H9 (cell line): ENCODE data around the gene GPC6. TPM values are rescaled to one million over a fixed set of nuclear protein-coding genes. Genes with fewer than 3 reads are reported as not detected.

Source experiments
- DNase-seq: peaks from one replicate; pipeline ENCODE4 v3.0.0-alpha.2; 2017
- H2AFZ ChIP-seq: one replicate; pipeline ENCODE4 v1.6.1; 2013; ENCODE audit warnings: mild to moderate bottlenecking, low read length, control low read depth, moderate library complexity
- H2AK5ac ChIP-seq: 2 replicates; pipeline ENCODE4 v1.6.1; 2013; ENCODE audit warnings: low read length, control low read depth, mixed read lengths; ENCODE audit not compliant: insufficient read length
- H2BK120ac ChIP-seq: one replicate; pipeline ENCODE4 v1.6.1; 2013; ENCODE audit warnings: low read depth, mild to moderate bottlenecking, low read length, control low read depth, inconsistent platforms; ENCODE audit not compliant: poor library complexity, severe bottlenecking
- H2BK12ac ChIP-seq: 2 replicates; pipeline ENCODE4 v1.6.1; 2013; ENCODE audit warnings: low read length, control low read depth, mixed read lengths, low read depth; ENCODE audit not compliant: insufficient read length
- H2BK15ac ChIP-seq: 2 replicates; pipeline ENCODE4 v1.6.1; 2013; ENCODE audit warnings: low read depth, low read length, control low read depth
- H2BK20ac ChIP-seq: one replicate; pipeline ENCODE4 v1.6.1; 2013; ENCODE audit warnings: low read depth, mild to moderate bottlenecking, low read length, control low read depth, inconsistent platforms; ENCODE audit not compliant: poor library complexity, severe bottlenecking
- H2BK5ac ChIP-seq: 2 replicates; pipeline ENCODE4 v1.6.1; 2013; ENCODE audit warnings: low read length, control low read depth, mixed read lengths; ENCODE audit not compliant: insufficient read length
- H3K14ac ChIP-seq: 2 replicates; pipeline ENCODE4 v1.6.1; 2013; ENCODE audit warnings: low read length, control low read depth; ENCODE audit not compliant: insufficient read depth
- H3K18ac ChIP-seq: 2 replicates; pipeline ENCODE4 v1.6.1; 2013; ENCODE audit warnings: low read depth, mild to moderate bottlenecking, mixed read lengths, low read length, control low read depth; ENCODE audit not compliant: insufficient read length
- H3K23ac ChIP-seq: 2 replicates; pipeline ENCODE4 v1.6.1; 2013; ENCODE audit warnings: low read length, control low read depth, mixed read lengths, low read depth; ENCODE audit not compliant: insufficient read length
- H3K23me2 ChIP-seq: 2 replicates; pipeline ENCODE4 v1.6.1; 2013; ENCODE audit warnings: low read depth, mild to moderate bottlenecking, mixed read lengths, low read length, control low read depth; ENCODE audit not compliant: insufficient read length, poor library complexity, severe bottlenecking
- H3K27ac ChIP-seq: 2 replicates; pipeline ENCODE4 v1.5.1; 2013; ENCODE audit warnings: low read length, control low read depth, mixed read lengths, low read depth; ENCODE audit not compliant: insufficient read length
- H3K27me3 ChIP-seq: 2 replicates; pipeline ENCODE4 v1.6.1; 2013; ENCODE audit warnings: low read length, control low read depth, inconsistent platforms; ENCODE audit not compliant: insufficient read depth
- H3K4ac ChIP-seq: 2 replicates; pipeline ENCODE4 v1.6.1; 2013; ENCODE audit warnings: low read depth, mild to moderate bottlenecking, control low read depth, inconsistent platforms, low read length, moderate library complexity
- H3K4me1 ChIP-seq: 2 replicates; pipeline ENCODE4 v1.6.1; 2013; ENCODE audit warnings: low read length, control low read depth, inconsistent platforms; ENCODE audit not compliant: insufficient read depth
- H3K4me2 ChIP-seq: 2 replicates; pipeline ENCODE4 v1.6.1; 2013; ENCODE audit warnings: low read length, control low read depth, mixed read lengths; ENCODE audit not compliant: insufficient read length, insufficient read depth
- H3K56ac ChIP-seq: 2 replicates; pipeline ENCODE4 v1.6.1; 2013; ENCODE audit warnings: low read depth, mild to moderate bottlenecking, mixed read lengths, low read length, control low read depth; ENCODE audit not compliant: insufficient read length
- H3K79me1 ChIP-seq: 2 replicates; pipeline ENCODE4 v1.6.1; 2013; ENCODE audit warnings: low read depth, mild to moderate bottlenecking, moderate library complexity, low read length, control low read depth, inconsistent platforms; ENCODE audit not compliant: insufficient read depth, poor library complexity, severe bottlenecking
- H3K79me2 ChIP-seq: 2 replicates; pipeline ENCODE4 v1.6.1; 2013; ENCODE audit warnings: low read length, control low read depth, inconsistent platforms; ENCODE audit not compliant: insufficient read depth
- H3K9ac ChIP-seq: 2 replicates; pipeline ENCODE4 v1.6.1; 2013; ENCODE audit warnings: low read length, control low read depth, mixed read lengths; ENCODE audit not compliant: insufficient read length; ENCODE audit errors: extremely low read depth
- H3K9me3 ChIP-seq: one replicate; pipeline ENCODE4 v1.6.1; 2013; ENCODE audit warnings: low read depth, low read length, inconsistent platforms; ENCODE audit not compliant: control insufficient read depth
- H3T11ph ChIP-seq: one replicate; pipeline ENCODE4 v1.6.1; 2013; ENCODE audit warnings: mild to moderate bottlenecking, low read length, control low read depth, inconsistent platforms
- H4K20me1 ChIP-seq: one replicate; pipeline ENCODE4 v1.6.1; 2013; ENCODE audit not compliant: control insufficient read depth, insufficient read length, insufficient read depth
- H4K5ac ChIP-seq: 2 replicates; pipeline ENCODE4 v1.6.1; 2013; ENCODE audit warnings: low read depth, mild to moderate bottlenecking, mixed read lengths, low read length, control low read depth; ENCODE audit not compliant: insufficient read length
- H4K8ac ChIP-seq: replicated peaks from 2 replicates; pipeline ENCODE4 v1.6.1; 2013; ENCODE audit warnings: low read length, control low read depth, mixed read lengths, low read depth; ENCODE audit not compliant: insufficient read length
- H4K91ac ChIP-seq: 2 replicates; pipeline ENCODE4 v1.6.1; 2013; ENCODE audit warnings: low read depth, mild to moderate bottlenecking, moderate library complexity, mixed read lengths, low read length, control low read depth; ENCODE audit not compliant: insufficient read length
- H3K27ac Mint-ChIP-seq, 3 experiments: 2 replicates in 2 of 3; 3 replicates in 1 of 3; pipeline ENCODE4 v1.8.0; 2020 to 2021; ENCODE audit warnings: mixed read lengths in 3 of 3, mild to moderate bottlenecking in 1 of 3, moderate library complexity in 1 of 3
- H3K27me3 Mint-ChIP-seq: 2 replicates; pipeline ENCODE4 v1.8.0; 2021; ENCODE audit warnings: low read depth, mild to moderate bottlenecking, moderate library complexity, mixed read lengths
- H3K36me3 Mint-ChIP-seq, 3 experiments: 2 replicates in 2 of 3; 3 replicates in 1 of 3; pipeline ENCODE4 v1.8.0; 2020 to 2021; ENCODE audit warnings: low read depth in 3 of 3, mixed read lengths in 3 of 3; ENCODE audit not compliant: insufficient read depth in 1 of 3
- H3K4me1 Mint-ChIP-seq, 2 experiments: 2 replicates each; pipeline ENCODE4 v1.8.0; 2020; ENCODE audit warnings: mixed read lengths in 2 of 2
- H3K4me3 Mint-ChIP-seq, 2 experiments: 2 replicates in 1 of 2; 3 replicates in 1 of 2; pipeline ENCODE4 v1.8.0; 2020 to 2021; ENCODE audit warnings: mild to moderate bottlenecking in 2 of 2, mixed read lengths in 2 of 2, moderate library complexity in 1 of 2
- H3K9me3 Mint-ChIP-seq, 2 experiments: 2 replicates in 1 of 2; 3 replicates in 1 of 2; pipeline ENCODE4 v1.8.0; 2020; ENCODE audit warnings: mild to moderate bottlenecking in 2 of 2, mixed read lengths in 2 of 2, moderate library complexity in 1 of 2
- total RNA-seq: library from RNA; stranded (reverse); gene quantifications from 2 replicates; pipeline ENCODE4 v1.2.1, GENCODE V29; 2021
- TF ChIP-seq, protein P1 (sequence below): fragments of 200-600 bp; sonication (generic); conservative IDR thresholded peaks from 3 replicates; pipeline ENCODE4 v1.8.0; 2021; ENCODE audit warnings: antibody characterized with exemption, mild to moderate bottlenecking

GPC6 gene
- total RNA-seq, 1 experiment from 2014 or later: 15.6 TPM

DNA sequence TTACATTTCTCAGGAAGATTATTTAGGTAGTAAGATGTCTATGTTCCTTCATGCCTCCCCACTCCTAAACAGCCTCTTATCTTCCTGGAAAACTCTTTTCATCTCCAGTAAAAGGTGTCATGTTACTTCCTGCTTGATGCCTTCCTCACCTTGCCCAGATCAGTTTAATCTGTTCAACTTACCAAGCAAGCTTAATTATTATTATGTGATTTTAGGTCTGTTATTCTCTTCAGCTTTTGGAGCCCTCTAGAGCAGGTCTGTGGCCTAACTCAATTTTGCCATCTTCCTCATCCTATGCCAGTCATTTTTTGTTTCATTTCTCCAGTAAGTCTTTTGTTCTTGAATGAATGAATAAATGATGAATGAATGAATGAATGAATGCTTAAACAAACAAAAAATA is 724.5 kb downstream of the GPC6 start:
- H2BK15ac ChIP-seq: no peak overlapping the region
- H3K9ac ChIP-seq: no peak overlapping the region
- no peaks in the 10 kb centered on the region for H4K20me1 ChIP-seq
- Mint-ChIP-seq H3K36me3 (no peaks in the 10 kb centered on the region), H3K4me1 (peaks cover 3 to 8% of the 10 kb centered on the region in 2 experiments; a peak in 2 of 4 replicates), H3K27me3 (no peaks in the 10 kb centered on the region), H3K9me3 (no peaks in the 10 kb centered on the region), H3K27ac (no peak overlapping the region), H3K4me3 (no peak overlapping the region)
- no peak overlapping the region for H2BK120ac ChIP-seq
- no peak overlapping the region for H2BK12ac ChIP-seq
- no peak overlapping the region for H2BK5ac ChIP-seq
- H3K18ac ChIP-seq: no peak overlapping the region
- H3K23me2 ChIP-seq: no peaks in the 10 kb centered on the region
- H3K4me1 ChIP-seq: peaks cover 2% of the 10 kb centered on the region; the same call in 1 of the 2 replicates
- H3K23ac ChIP-seq: no peak overlapping the region
- H2BK20ac ChIP-seq: no peak overlapping the region
- H3K14ac ChIP-seq: no peak overlapping the region
- H3K79me2 ChIP-seq: no peaks in the 10 kb centered on the region
- H3T11ph ChIP-seq: no peak overlapping the region
- no peaks in the 10 kb centered on the region for H3K79me1 ChIP-seq
- H3K4ac ChIP-seq: no peak overlapping the region
- no peak overlapping the region for H3K4me2 ChIP-seq
- no peak overlapping the region for H4K5ac ChIP-seq
- no peak overlapping the region for H2AK5ac ChIP-seq
- TF ChIP-seq, protein P1, sequence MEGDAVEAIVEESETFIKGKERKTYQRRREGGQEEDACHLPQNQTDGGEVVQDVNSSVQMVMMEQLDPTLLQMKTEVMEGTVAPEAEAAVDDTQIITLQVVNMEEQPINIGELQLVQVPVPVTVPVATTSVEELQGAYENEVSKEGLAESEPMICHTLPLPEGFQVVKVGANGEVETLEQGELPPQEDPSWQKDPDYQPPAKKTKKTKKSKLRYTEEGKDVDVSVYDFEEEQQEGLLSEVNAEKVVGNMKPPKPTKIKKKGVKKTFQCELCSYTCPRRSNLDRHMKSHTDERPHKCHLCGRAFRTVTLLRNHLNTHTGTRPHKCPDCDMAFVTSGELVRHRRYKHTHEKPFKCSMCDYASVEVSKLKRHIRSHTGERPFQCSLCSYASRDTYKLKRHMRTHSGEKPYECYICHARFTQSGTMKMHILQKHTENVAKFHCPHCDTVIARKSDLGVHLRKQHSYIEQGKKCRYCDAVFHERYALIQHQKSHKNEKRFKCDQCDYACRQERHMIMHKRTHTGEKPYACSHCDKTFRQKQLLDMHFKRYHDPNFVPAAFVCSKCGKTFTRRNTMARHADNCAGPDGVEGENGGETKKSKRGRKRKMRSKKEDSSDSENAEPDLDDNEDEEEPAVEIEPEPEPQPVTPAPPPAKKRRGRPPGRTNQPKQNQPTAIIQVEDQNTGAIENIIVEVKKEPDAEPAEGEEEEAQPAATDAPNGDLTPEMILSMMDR: no peak
- no peak overlapping the region for H3K56ac ChIP-seq
- H4K8ac ChIP-seq: no peak overlapping the region
- H3K27ac ChIP-seq: no peak overlapping the region
- no peaks in the 10 kb centered on the region for H3K27me3 ChIP-seq
- H2AFZ ChIP-seq: no peak overlapping the region
- H4K91ac ChIP-seq: no peak overlapping the region
- no peak for DNase-seq
- H3K9me3 ChIP-seq: no peaks in the 10 kb centered on the region
